ENCODE data around the gene ANAPC13. TPM values are rescaled to one million over a fixed set of nuclear protein-coding genes. Genes with fewer than 3 reads are reported as not detected.

ANAPC13 gene
- total and polyA plus RNA-seq, 2 donors from 2014 or later: 55.3 to 160 TPM

DNA sequence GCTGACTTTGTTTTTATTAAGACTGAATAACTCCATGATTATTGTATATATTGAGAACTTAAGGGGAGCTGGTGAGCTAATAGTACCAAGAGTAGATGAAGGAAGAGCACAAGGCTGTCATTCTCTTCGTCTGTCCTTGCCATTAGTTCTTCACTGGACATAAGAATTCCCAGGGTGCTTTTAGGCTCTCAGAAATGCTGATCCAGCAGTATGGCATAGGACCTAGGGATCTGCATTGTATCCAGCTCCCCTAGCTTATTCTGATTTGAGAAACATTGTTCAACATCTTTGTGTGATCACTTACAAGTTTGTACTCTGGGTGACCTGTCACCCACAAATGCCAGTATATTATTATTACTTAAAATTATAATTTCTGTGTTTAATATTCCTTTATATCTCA, 47.7 kb upstream of the ANAPC13 start:
- intact Hi-C loops (cut with DNase I): no loop called here
- DNase-seq (no peak), FAIRE-seq (no peak)

GRCh38 chr3:134527538-134528186, 41.9 kb upstream of the ANAPC13 start:
- H3K4me3 ChIP-seq (ENCODE audit: low read length in 3 of 3): no peak overlapping the region
- no peak for FAIRE-seq
- H3K27ac ChIP-seq (ENCODE audit: low read depth in 2 of 2, low read length in 2 of 2): no peak overlapping the region
- H3K9ac ChIP-seq (ENCODE audit: low read length in 3 of 3): no peak overlapping the region
- H3K4me1 ChIP-seq (ENCODE audit: control insufficient read depth in 2 of 3, insufficient read depth in 2 of 3, low read depth in 1 of 3, low read length in 3 of 3): no peaks in the 10 kb centered on the region
- DNase-seq: no peak
- peaks cover 0 to 20% (median 2%) of the 10 kb centered on the region in 3 donors for H3K9me3 ChIP-seq (ENCODE audit: control insufficient read depth in 2 of 3, insufficient read depth in 1 of 3, low read length in 3 of 3)
- no peak for TF ChIP-seq CTCF (IDR thresholded peaks at IDR 0.05; ENCODE audit: borderline replicate concordance, extremely low read depth, insufficient read depth)
- no peaks in the 10 kb centered on the region for H3K27me3 ChIP-seq (ENCODE audit: control insufficient read depth, insufficient read depth, low read length)
- intact Hi-C loops (cut with DNase I): no loop called here
- H3K36me3 ChIP-seq (ENCODE audit: control insufficient read depth in 2 of 3, insufficient read depth in 3 of 3, low read length in 3 of 3): no peaks in the 10 kb centered on the region

More for the DNA sequence above, 47.7 kb upstream of the ANAPC13 start:
- Histone ChIP-seq H3K27me3 (ENCODE audit: control insufficient read depth, insufficient read depth, low read length) (no peaks in the 10 kb centered on the region), H3K9me3 (ENCODE audit: control insufficient read depth in 2 of 3, insufficient read depth in 1 of 3, low read length in 3 of 3) (no peaks in the 10 kb centered on the region), H3K9ac (ENCODE audit: low read length in 3 of 3) (no peak overlapping the region), H3K27ac (ENCODE audit: low read depth in 2 of 2, low read length in 2 of 2) (no peak overlapping the region), H3K4me3 (ENCODE audit: low read length in 3 of 3) (no peak overlapping the region), H3K4me1 (ENCODE audit: control insufficient read depth in 2 of 3, insufficient read depth in 2 of 3, low read depth in 1 of 3, low read length in 3 of 3) (no peaks in the 10 kb centered on the region), H3K36me3 (ENCODE audit: control insufficient read depth in 2 of 3, insufficient read depth in 3 of 3, low read length in 3 of 3) (peaks cover 0 to 12% (median 7%) of the 10 kb centered on the region in 3 donors)
- no peak for TF ChIP-seq CTCF (IDR thresholded peaks at IDR 0.05; ENCODE audit: borderline replicate concordance, extremely low read depth, insufficient read depth)

DNA sequence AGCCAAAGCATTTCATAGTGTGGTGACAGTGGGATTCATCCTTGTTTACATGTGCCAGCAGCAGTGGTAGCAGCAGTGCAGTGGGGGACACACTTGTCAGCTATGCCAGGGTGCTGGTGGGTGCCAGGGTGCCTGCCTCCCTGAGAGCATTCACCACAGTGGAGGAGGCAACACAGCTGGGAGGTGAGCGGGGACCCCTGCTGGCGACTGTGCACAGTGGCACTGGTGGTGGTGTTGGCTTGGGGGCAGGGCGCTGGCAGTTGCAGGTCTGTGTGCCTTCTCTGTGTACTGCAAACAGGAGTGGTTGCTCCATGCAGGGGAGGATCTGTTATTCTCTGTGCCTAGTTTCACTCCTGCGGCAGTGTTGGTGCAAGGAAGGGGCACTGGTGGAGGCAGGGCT, 41.3 kb upstream of the ANAPC13 start:
- TF ChIP-seq CTCF (IDR thresholded peaks at IDR 0.05; ENCODE audit: borderline replicate concordance, extremely low read depth, insufficient read depth): no peak
- peaks cover 0 to 20% (median 2%) of the 10 kb centered on the region in 3 donors for H3K9me3 ChIP-seq (ENCODE audit: control insufficient read depth in 2 of 3, insufficient read depth in 1 of 3, low read length in 3 of 3)

More for the DNA sequence above, 41.3 kb upstream of the ANAPC13 start:
- FAIRE-seq (no peak), DNase-seq (no peak)
- Histone ChIP-seq H3K27ac (ENCODE audit: low read depth in 2 of 2, low read length in 2 of 2) (no peak overlapping the region), H3K4me1 (ENCODE audit: control insufficient read depth in 2 of 3, insufficient read depth in 2 of 3, low read depth in 1 of 3, low read length in 3 of 3) (no peaks in the 10 kb centered on the region), H3K9ac (ENCODE audit: low read length in 3 of 3) (no peak overlapping the region), H3K4me3 (ENCODE audit: low read length in 3 of 3) (no peak overlapping the region), H3K27me3 (ENCODE audit: control insufficient read depth, insufficient read depth, low read length) (no peaks in the 10 kb centered on the region), H3K36me3 (ENCODE audit: control insufficient read depth in 2 of 3, insufficient read depth in 3 of 3, low read length in 3 of 3) (no peaks in the 10 kb centered on the region)
- intact Hi-C loops (cut with DNase I): no loop called here

Data from kidney (tissue), 14 donors.